Osteoblast (primary cell): ENCODE results near the gene DENND5A. TPM values are rescaled to one million over a fixed set of nuclear protein-coding genes. Genes with fewer than 3 reads are reported as not detected.

Experiments used
- DNase-seq: peaks from one replicate; pipeline ENCODE4 v3.0.0; 2011; ENCODE audit warnings: low spot score, mixed read lengths; ENCODE audit not compliant: insufficient read length; ENCODE audit errors: missing footprints
- H2AFZ ChIP-seq: 2 replicates; pipeline ENCODE4 v1.6.0; 2011; ENCODE audit warnings: mild to moderate bottlenecking, low read length
- H3K27ac ChIP-seq: 2 replicates; pipeline ENCODE4 v1.5.1; 2011; ENCODE audit warnings: mild to moderate bottlenecking, low read depth, low read length, moderate library complexity
- H3K27me3 ChIP-seq: 2 replicates; pipeline ENCODE4 v1.6.0; 2012; ENCODE audit warnings: mild to moderate bottlenecking, control low read depth, inconsistent platforms, low read length, moderate library complexity; ENCODE audit not compliant: insufficient read depth
- H3K36me3 ChIP-seq: 2 replicates; pipeline ENCODE4 v1.5.1; 2011; ENCODE audit warnings: mild to moderate bottlenecking, low read length, control low read depth, moderate library complexity; ENCODE audit not compliant: insufficient read depth
- H3K4me1 ChIP-seq: 2 replicates; pipeline ENCODE4 v1.5.1; 2011; ENCODE audit warnings: mild to moderate bottlenecking, low read length, control low read depth, moderate library complexity; ENCODE audit not compliant: insufficient read depth
- H3K4me2 ChIP-seq: 2 replicates; pipeline ENCODE4 v1.6.0; 2011; ENCODE audit warnings: mild to moderate bottlenecking, low read length; ENCODE audit not compliant: insufficient read depth
- H3K4me3 ChIP-seq: fragments of 200-600 bp; sonication (generic); 3 replicates; pipeline ENCODE4 v1.5.1; 2012; ENCODE audit warnings: mild to moderate bottlenecking, low read length, inconsistent platforms; ENCODE audit not compliant: insufficient read depth
- H3K79me2 ChIP-seq: 2 replicates; pipeline ENCODE4 v1.6.0; 2012; ENCODE audit warnings: mild to moderate bottlenecking, low read length, control low read depth, inconsistent platforms; ENCODE audit not compliant: insufficient read depth
- H3K9me3 ChIP-seq: 2 replicates; pipeline ENCODE4 v1.5.1; 2011; ENCODE audit warnings: low read depth, low read length, control low read depth
- H4K20me1 ChIP-seq: 2 replicates; pipeline ENCODE4 v1.6.0; 2012; ENCODE audit warnings: mild to moderate bottlenecking, low read length, control low read depth; ENCODE audit not compliant: insufficient read depth
- CTCF ChIP-seq: IDR thresholded peaks from 2 replicates; pipeline ENCODE4 v1.5.1; 2011; ENCODE audit warnings: mild to moderate bottlenecking, low read depth, low read length, moderate library complexity; ENCODE audit errors: extremely low read depth
- total RNA-seq: library from RNA; depleted of rRNA; stranded (reverse); fragments of >200 nt; gene quantifications from 2 replicates; pipeline ENCODE4 v1.2.3, GENCODE V29; 2012

The DENND5A gene
- total RNA-seq, 1 donor: 183 TPM

GRCh38 chr11:9118277-9118676 lies 146.9 kb downstream of the DENND5A start:
- no peak for DNase-seq
- H4K20me1 ChIP-seq: no peaks in the 10 kb centered on the region

GRCh38 chr11:9112075-9112474 lies 153.1 kb downstream of the DENND5A start:
- no peaks in the 10 kb centered on the region for H3K9me3 ChIP-seq
- no peaks in the 10 kb centered on the region for H3K27me3 ChIP-seq
- no peak for TF ChIP-seq CTCF
- H3K27ac ChIP-seq: no peak overlapping the region
- H3K4me1 ChIP-seq: no peaks in the 10 kb centered on the region
- no peak for DNase-seq
- no peaks in the 10 kb centered on the region for H4K20me1 ChIP-seq
- H3K36me3 ChIP-seq: no peaks in the 10 kb centered on the region
- H3K79me2 ChIP-seq: no peaks in the 10 kb centered on the region
- H3K4me3 ChIP-seq: no peak overlapping the region
- no peak overlapping the region for H2AFZ ChIP-seq
- H3K4me2 ChIP-seq: no peak overlapping the region

More at GRCh38 chr11:9118277-9118676, 146.9 kb downstream of the DENND5A start:
- no peak overlapping the region for H3K4me3 ChIP-seq
- TF ChIP-seq CTCF: no peak
- no peaks in the 10 kb centered on the region for H3K9me3 ChIP-seq
- no peak overlapping the region for H2AFZ ChIP-seq
- H3K27ac ChIP-seq: no peak overlapping the region
- H3K27me3 ChIP-seq: no peaks in the 10 kb centered on the region
- no peaks in the 10 kb centered on the region for H3K4me1 ChIP-seq
- H3K4me2 ChIP-seq: no peak overlapping the region
- H3K79me2 ChIP-seq: no peaks in the 10 kb centered on the region
- no peaks in the 10 kb centered on the region for H3K36me3 ChIP-seq

GRCh38 chr11:9109858-9110731 lies 155.1 kb downstream of the DENND5A start:
- Histone ChIP-seq H3K27ac (no peak overlapping the region), H2AFZ (no peak overlapping the region), H3K79me2 (no peaks in the 10 kb centered on the region), H3K27me3 (no peaks in the 10 kb centered on the region), H3K4me3 (no peak overlapping the region), H3K36me3 (no peaks in the 10 kb centered on the region), H3K4me1 (no peaks in the 10 kb centered on the region), H3K9me3 (no peaks in the 10 kb centered on the region), H3K4me2 (no peak overlapping the region), H4K20me1 (no peaks in the 10 kb centered on the region)
- no peak for TF ChIP-seq CTCF
- DNase-seq: no peak

GRCh38 chr11:9104580-9104979 lies 160.6 kb downstream of the DENND5A start:
- DNase-seq: peak; percentile 9
- Histone ChIP-seq H3K27me3 (no peaks in the 10 kb centered on the region), H3K36me3 (no peaks in the 10 kb centered on the region), H3K4me1 (no peaks in the 10 kb centered on the region), H2AFZ (no peak overlapping the region), H3K27ac (no peak overlapping the region), H3K79me2 (no peaks in the 10 kb centered on the region), H3K4me2 (no peak overlapping the region), H3K4me3 (no peak overlapping the region), H4K20me1 (no peaks in the 10 kb centered on the region), H3K9me3 (no peaks in the 10 kb centered on the region)
- TF ChIP-seq CTCF: no peak
